Suppressor macrophage treated with lipopolysaccharide for 4 hours (primary cell): ENCODE results near the gene ZNF92.
"Not testable (repeated sequence)": the region's sequence is repeated elsewhere in the genome, so short reads cannot be mapped to it uniquely, and the experiment has no call there.

Experiments
- DNase-seq: peaks from one replicate; pipeline ENCODE4 v3.0.0-alpha.2; 2020

ZNF92 gene

DNA sequence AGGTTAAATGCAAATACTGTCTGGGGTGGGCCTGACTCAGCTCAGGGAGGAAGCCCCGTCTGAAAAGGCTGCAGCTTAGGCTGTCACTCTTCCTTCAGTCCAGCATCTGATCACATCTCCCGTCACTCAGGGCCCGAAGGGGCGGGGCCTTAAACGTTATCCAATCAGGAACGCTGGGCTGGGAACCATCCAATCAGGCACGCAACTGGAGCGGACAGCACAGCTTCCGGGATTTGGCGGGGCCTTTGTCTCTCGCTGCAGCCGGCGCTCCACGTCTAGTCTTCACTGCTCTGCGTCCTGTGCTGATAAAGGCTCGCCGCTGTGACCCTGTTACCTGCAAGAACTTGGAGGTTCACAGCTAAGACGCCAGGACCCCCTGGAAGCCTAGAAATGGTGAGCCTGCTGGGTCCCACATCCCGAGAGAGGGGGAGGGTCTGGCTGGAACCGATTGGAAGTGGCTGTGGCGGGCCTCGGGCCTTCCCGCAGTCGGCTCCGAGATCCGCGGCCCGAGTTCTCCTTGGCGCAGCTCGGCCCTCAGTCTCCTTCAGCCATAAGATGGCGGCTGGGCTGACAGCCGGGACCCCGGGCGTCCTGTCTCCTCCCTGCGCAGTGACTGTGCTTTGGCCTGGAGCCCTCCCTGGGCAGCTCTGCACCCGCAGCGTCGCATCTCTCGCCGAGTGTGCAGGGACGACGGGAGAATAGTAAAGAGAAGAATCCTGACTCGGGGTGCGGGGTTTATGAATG, at the start of gene ZNF92:
Gene ZNF92, plus strand, starts transcription at position 248 of the 744 bp plus-strand sequence. Its CDS starts 143 bp downstream, at position 391.
- DNase-seq, result peak; percentile 97

DNA sequence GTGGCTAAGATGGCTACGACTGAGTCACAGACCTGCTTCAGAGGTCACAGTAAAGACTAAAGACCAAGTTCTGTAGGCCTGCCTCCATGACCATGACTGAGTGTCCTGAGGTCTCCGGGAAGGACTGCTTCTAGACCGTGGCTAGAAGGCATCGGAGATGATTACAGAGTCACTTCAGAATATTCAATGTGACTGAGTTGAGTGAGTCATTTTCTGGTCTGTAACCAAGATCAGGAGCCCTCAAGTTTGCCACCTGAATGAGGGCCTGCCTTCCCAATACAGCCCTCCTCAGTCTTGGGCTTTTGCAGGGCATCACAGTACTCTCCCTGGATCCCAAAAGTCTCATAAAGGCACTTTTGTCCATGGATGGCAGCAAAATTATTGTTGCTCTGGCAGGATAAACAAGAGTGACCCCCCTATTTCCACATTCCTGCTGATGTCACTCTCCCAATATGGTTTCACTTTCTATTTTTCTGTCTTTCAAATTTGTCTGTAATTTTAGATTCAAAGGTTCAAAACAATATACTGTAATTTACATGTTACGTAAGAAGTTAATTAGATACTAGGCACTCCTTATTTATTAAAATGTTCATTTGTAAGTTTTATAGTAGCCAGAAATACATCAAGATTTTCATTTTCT, 47.7 kb upstream of the ZNF92 start:
- peak; percentile 2 for DNase-seq

DNA sequence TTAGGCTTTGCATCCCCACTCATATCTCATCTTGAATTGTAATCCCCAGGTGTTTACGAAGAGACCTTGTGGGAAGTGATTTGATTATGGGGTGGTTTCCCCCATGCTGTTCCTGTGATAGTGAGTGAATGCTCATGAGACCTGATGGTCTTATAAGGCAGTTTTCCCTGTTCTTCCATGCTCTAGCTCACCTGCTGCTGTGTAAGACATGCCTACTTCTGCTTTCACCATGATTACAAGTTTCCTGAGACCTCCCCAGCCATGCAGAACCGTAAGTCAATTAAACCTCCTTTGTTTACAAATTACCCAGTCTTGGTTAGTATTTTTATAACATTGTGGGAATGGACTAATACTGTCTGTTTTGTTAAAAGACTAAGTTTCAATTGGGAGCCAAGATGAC, 35.3 kb upstream of the ZNF92 start:
- DNase-seq, result no peak

- no peak for DNase-seq
Observed at GRCh38 chr7:65339257-65339656, 34.4 kb upstream of the ZNF92 start.

- DNase-seq, result no peak
Observed at GRCh38 chr7:65342723-65343629, 30.7 kb upstream of the ZNF92 start.

DNA sequence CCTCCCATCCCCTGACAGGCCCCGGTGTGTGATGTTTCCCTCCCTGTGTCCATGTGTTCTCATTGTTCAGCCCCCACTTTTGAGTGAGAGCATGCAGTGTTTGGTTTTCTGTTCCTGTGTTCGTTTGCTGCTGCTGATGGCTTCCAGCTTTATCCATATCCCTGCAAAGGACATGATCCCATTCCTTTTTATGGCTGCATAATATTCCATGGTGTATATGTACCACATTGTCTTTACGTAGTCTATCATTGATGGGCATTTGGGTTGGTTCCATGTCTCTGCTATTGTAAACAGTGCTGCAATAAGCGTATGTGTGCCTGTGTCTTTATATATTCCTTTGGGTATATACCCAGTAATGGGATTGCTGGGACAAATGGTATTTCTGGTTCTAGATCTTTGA, 29.1 kb upstream of the ZNF92 start:
- not testable (repeated sequence) for DNase-seq

- no peak for DNase-seq
Observed at GRCh38 chr7:65354263-65354662, 19.4 kb upstream of the ZNF92 start.

DNA sequence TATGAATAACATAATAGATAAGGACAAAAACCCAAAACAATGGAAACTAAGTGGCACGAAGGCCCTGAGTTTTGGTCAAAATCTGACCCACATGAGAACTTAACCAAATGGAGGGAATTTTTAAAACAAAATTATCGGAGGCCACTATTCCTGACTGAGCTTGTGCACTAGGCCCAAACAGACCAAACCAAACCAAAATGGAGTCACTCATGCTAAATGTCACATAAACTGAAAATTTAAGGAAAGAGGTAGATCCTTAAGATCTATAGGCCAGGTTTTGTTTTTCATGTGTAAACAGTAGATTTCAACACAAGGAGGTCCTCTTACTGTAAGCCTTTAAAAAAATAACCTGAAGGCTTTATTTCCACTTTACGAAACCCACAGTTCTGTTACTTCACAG, 3.8 kb upstream of the ZNF92 start:
- DNase-seq, result no peak

DNA sequence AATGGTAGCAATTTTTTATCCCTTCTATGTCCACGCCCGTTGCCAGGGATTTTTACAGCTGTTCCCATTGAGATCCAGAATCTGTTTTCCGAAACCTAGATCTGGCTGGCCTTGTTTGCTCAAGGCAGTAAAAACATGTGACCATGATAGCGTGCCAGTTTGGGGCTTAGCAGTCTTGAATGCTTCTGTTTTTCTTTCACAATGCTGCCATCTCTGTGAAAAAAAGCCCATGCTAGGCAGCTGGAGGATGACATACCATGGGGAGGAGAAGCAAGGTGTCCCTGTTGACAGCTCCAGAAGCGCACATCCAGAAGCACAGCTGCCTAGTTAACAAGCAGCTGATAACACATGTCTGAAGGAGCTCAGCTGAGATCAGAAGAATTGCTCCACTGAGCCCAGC, 2.2 kb upstream of the ZNF92 start:
- DNase-seq, result no peak

DNA sequence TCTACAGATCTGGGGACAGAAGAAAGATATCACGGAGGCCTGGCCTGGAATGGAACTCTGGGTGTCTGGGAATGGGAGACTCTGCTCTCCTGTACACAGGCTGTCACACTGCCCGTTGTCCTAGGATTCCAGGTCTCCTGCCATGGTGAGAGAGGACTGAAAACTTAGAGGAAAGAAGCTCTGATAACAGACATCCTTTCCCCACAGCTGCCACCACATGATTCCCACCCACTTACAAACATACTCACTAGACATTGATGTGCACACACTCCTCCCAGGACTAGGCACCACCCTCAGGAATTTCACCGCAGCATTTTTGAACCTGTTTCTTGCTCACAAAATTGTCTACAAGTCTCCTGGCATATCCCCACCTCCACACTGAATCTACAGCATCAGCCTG, 5.7 kb downstream of the ZNF92 start:
- DNase-seq, result no peak

GRCh38 chr7:65381742-65382141, 8.1 kb downstream of the ZNF92 start:
- no peak for DNase-seq

GRCh38 chr7:65382452-65382851, 8.8 kb downstream of the ZNF92 start:
- no peak for DNase-seq

DNA sequence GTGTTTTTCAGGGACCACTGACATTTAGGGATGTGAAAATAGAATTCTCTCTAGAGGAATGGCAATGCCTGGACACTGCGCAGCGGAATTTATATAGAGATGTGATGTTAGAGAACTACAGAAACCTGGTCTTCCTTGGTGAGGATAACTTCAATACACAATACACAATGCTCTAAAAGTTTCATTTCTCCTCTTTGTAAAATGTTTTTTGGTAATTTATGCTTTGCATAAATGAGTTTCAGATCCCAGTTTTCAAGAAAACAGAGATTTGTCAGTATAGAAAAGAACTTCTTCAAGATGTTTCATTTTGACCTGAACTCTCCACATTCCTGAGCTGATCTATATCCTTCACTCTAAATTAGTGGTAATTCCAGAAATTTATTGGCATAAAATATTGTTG, 14.2 kb downstream of the ZNF92 start:
- DNase-seq, result no peak

DNA sequence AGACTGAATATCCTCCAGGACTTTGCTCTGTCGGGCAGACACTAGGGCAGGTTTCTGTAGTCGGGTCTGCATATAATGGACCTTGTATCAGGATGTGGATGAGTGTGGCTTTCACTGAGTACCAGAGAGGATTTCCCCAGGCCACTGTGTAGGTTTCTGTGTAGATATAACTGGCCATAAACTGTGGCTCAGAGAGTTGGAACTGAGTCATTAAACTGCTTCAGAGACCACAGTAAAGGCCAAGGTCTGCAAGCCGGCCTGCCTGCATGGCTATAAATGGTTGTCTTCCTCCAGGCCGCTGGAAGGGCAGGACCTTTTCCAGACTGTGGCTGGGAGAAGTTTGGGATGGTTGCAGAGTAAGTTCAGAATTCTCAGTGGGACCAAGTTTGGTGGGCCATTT, 16.9 kb downstream of the ZNF92 start:
- DNase-seq, result no peak

GRCh38 chr7:65397730-65398142, 24.1 kb downstream of the ZNF92 start:
- DNase-seq, result no peak

DNA sequence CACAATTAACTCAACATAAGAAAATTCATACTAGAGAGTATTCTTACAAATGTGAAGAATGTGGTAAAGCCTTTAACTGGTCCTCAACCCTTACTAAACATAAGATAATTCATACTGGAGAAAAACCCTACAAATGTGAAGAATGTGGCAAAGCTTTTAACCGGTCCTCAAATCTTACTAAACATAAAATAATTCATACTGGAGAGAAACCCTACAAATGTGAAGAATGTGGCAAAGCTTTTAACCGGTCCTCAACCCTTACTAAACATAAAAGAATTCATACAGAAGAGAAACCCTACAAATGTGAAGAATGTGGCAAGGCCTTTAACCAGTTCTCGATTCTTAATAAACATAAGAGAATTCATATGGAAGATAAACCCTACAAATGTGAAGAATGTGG, 25.0 kb downstream of the ZNF92 start:
- DNase-seq, result not testable (repeated sequence)

DNA sequence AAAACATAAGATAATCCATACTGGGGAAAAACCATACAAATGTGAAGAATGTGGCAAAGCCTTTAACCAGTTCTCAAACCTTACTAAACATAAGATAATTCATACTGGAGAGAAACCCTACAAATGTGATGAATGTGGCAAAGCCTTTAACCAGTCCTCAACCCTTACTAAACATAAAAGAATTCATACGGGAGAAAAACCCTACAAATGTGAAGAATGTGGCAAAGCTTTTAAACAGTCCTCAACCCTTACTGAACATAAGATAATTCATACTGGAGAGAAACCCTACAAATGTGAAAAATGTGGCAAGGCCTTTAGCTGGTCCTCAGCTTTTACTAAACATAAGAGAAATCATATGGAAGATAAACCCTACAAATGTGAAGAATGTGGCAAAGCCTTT, 25.4 kb downstream of the ZNF92 start:
- not testable (repeated sequence) for DNase-seq

GRCh38 chr7:65404020-65404419, 30.4 kb downstream of the ZNF92 start:
- DNase-seq, result no peak

GRCh38 chr7:65406706-65407105, 33.1 kb downstream of the ZNF92 start:
- DNase-seq, result not testable (repeated sequence)

GRCh38 chr7:65409363-65409762, 35.7 kb downstream of the ZNF92 start:
- no peak for DNase-seq

DNA sequence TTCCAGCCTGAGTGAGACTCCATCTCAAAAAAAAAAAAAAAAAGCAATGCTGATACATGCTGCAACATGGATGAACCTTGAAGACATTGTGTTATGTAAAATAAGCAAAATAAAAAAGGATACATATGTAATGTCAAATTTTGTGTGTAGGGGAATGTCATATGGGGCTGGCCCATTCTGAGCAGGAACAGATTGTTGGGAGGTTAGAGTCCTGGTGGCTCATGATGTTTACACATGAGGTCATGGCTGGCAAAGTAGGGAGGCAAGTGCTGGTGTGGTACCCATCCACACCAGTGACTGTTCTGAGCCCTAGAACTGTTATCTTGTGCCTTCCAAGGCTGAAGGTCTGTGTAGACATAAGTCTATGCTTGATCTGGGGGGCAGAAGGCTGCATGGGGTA, 37.6 kb downstream of the ZNF92 start:
- DNase-seq, result no peak

DNA sequence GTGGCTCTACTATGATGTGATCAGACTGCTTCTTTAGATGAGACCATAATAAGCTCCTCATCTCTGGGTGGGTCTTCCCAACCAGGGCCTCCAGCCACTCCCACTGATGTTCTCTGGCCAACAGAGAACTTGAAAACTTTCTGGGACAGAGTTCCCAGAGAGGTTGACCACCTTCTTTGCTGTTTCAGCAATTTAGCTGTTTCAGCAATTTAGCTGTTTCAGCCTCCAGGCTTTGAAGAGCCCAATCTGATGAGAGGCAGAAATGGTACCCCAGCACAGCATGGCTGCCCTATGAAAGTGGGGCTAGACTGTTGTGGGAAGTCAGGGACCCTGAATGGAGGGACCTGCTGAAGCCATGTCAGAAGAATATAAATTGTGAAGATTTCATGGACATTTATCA, 49.0 kb downstream of the ZNF92 start:
- no peak for DNase-seq

- DNase-seq, result not testable (repeated sequence)
Observed at GRCh38 chr7:65423286-65423685, 49.6 kb downstream of the ZNF92 start.
